ENCODE data around the gene MAP3K13. TPM values are rescaled to one million over a fixed set of nuclear protein-coding genes. Genes with fewer than 3 reads are reported as not detected.

Gene MAP3K13
- total RNA-seq, 6 experiments from 2014 or later, result 20.9 to 28.4 (median 25.1) TPM

GRCh38 chr3:185337231-185337816 lies 25.6 kb upstream of the MAP3K13 start:
- no peaks in the 10 kb centered on the region for H3K9me3 Mint-ChIP-seq
- no peak overlapping the region for H3K27ac Mint-ChIP-seq
- TF ChIP-seq CTCF (IDR thresholded peaks at IDR 0.05), result no peak
- H3K4me1 Mint-ChIP-seq (ENCODE audit: low read depth), result peaks cover 16% of the 10 kb centered on the region
- H3K36me3 Mint-ChIP-seq (ENCODE audit: low read depth), result no peaks in the 10 kb centered on the region
- no peak for DNase-seq
- H3K27me3 Mint-ChIP-seq (ENCODE audit: insufficient read depth), result no peaks in the 10 kb centered on the region
- H3K4me3 Mint-ChIP-seq, result no peak overlapping the region

DNA sequence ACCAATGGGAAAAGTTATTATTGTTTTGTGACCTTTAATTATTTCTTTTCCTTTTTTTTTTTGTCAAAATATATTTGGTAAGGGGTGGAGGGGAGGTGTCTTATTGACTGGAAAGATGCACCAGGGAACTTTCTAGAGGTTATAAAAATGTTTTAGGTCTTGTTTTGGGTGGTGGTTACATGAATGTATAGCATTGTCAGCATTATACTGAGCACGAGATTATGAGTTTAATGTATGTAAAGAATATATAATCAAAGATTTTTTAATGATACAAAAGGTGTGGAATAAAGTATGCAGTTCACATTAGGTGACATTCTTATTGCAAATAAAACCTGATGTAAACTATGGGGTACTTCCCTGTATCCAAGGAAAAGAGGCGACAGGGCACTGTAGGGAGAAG lies 23.0 kb upstream of the MAP3K13 start:
- Mint-ChIP-seq H3K27me3 (ENCODE audit: insufficient read depth) (no peaks in the 10 kb centered on the region), H3K4me1 (ENCODE audit: low read depth) (peaks cover 20% of the 10 kb centered on the region), H3K27ac (no peak overlapping the region), H3K9me3 (no peaks in the 10 kb centered on the region), H3K36me3 (ENCODE audit: low read depth) (no peaks in the 10 kb centered on the region), H3K4me3 (no peak overlapping the region)
- no peak for DNase-seq
- TF ChIP-seq CTCF (IDR thresholded peaks at IDR 0.05), result no peak

DNA sequence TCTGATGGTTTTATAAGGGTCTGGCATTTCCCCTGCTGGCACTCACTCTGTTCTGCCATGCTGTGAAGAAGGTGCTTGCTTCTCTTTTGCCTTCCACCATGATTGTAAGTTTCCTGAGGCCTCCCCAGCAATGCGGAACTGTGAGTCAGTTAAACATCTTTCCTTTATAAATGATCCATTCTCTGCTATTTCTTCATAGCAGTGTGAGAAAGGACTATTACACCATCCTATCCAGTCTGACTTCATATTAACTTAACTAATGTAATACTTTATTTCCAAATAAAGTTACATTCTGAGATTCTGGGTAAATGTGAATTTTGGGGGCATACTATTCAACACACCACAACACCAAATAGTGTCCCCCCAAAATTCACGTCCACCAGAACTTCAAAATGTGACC lies 22.2 kb upstream of the MAP3K13 start:
- Mint-ChIP-seq H3K36me3 (ENCODE audit: low read depth) (no peaks in the 10 kb centered on the region), H3K9me3 (no peaks in the 10 kb centered on the region), H3K27ac (no peak overlapping the region), H3K4me3 (no peak overlapping the region), H3K4me1 (ENCODE audit: low read depth) (peaks cover 17% of the 10 kb centered on the region), H3K27me3 (ENCODE audit: insufficient read depth) (no peaks in the 10 kb centered on the region)
- no peak for DNase-seq
- TF ChIP-seq CTCF (IDR thresholded peaks at IDR 0.05), result no peak

- no peaks in the 10 kb centered on the region for H3K9me3 Mint-ChIP-seq
- TF ChIP-seq CTCF (IDR thresholded peaks at IDR 0.05), result no peak
- H3K27ac Mint-ChIP-seq, result no peak overlapping the region
- H3K36me3 Mint-ChIP-seq (ENCODE audit: low read depth), result no peaks in the 10 kb centered on the region
- no peak overlapping the region for H3K4me3 Mint-ChIP-seq
- H3K27me3 Mint-ChIP-seq (ENCODE audit: insufficient read depth), result no peaks in the 10 kb centered on the region
- H3K4me1 Mint-ChIP-seq (ENCODE audit: low read depth), result peaks cover 12% of the 10 kb centered on the region
- no peak for DNase-seq
Observed at GRCh38 chr3:185341616-185342458, 21.1 kb upstream of the MAP3K13 start.

DNA sequence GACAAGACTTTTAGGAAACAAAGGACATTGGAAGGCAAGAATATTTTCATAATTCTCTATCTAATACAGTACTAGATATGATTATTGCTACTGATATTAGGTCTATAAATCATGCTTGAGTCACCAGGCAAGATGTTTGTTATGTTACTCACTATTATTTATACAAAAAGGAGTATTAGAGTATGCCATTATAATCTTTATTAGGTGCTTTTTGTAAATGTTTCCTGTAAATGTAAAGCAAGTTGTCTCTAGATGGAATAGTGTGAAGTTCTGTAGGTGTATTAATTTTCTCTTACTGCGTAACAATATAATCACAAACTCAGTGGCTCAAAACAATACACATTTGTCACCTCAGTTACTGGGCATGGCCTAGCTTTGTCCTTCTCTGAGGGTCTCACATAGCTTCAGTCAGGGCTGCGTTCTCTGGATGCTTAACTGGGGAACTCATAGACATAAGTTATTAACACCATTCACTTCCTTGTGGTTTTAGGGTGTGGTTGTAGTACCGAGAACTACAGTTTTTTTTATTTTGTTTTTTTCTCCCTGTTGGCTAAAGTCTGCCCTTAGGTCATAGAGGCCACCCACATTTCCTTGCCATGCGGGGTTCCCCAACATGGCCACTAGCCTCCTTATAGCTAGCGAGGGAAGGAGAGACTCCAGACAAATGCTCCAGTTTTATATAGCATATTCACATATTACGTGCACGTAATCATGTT lies 20.3 kb upstream of the MAP3K13 start:
- H3K4me1 Mint-ChIP-seq (ENCODE audit: low read depth), result peaks cover 12% of the 10 kb centered on the region
- no peak for TF ChIP-seq CTCF (IDR thresholded peaks at IDR 0.05)
- no peak overlapping the region for H3K27ac Mint-ChIP-seq
- H3K36me3 Mint-ChIP-seq (ENCODE audit: low read depth), result no peaks in the 10 kb centered on the region
- H3K27me3 Mint-ChIP-seq (ENCODE audit: insufficient read depth), result no peaks in the 10 kb centered on the region
- no peaks in the 10 kb centered on the region for H3K9me3 Mint-ChIP-seq
- no peak overlapping the region for H3K4me3 Mint-ChIP-seq
- no peak for DNase-seq
